AG04450 (cell line): ENCODE data around the gene METTL13. TPM values are rescaled to one million over a fixed set of nuclear protein-coding genes. Genes with fewer than 3 reads are reported as not detected.

Source experiments
- CTCF ChIA-PET: fragments of 300-600, 350-600 bp; formaldehyde crosslinking; extraction: SDS; loops from one replicate; lab custom pipeline; 2022; ENCODE audit warnings: antibody characterized with exemption, inconsistent platforms; lab: Charles Lee
- POLR2A ChIA-PET: fragments of 350-600 bp; formaldehyde crosslinking; extraction: SDS; loops from one replicate; lab custom pipeline; 2021; ENCODE audit warnings: antibody characterized with exemption, inconsistent platforms; lab: Yijun Ruan, JAX
- DNase-seq: peaks from one replicate; pipeline ENCODE4 v3.0.0-alpha.2; 2011; ENCODE audit warnings: low read depth, low spot score
- H3K27ac ChIP-seq: one replicate; pipeline ENCODE4 v1.5.1; 2012; ENCODE audit warnings: low read depth, low read length, control low read depth
- H3K27me3 ChIP-seq: one replicate; pipeline ENCODE4 v1.6.0; 2012; ENCODE audit warnings: low read length; ENCODE audit not compliant: control insufficient read depth, insufficient read depth
- H3K4me3 ChIP-seq: 2 replicates; pipeline ENCODE4 v1.5.1; 2011; ENCODE audit warnings: mild to moderate bottlenecking, low read depth, low read length, control low read depth
- H3K9me3 ChIP-seq: 2 replicates; pipeline ENCODE4 v1.5.1; 2012; ENCODE audit warnings: low read length; ENCODE audit not compliant: control insufficient read depth, insufficient read depth
- CTCF ChIP-seq: IDR thresholded peaks from 2 replicates; pipeline ENCODE4 v1.5.1; 2011; ENCODE audit warnings: low read depth, low read length, control low read depth, inconsistent platforms
- polyA minus RNA-seq: library from RNA; depleted of rRNA, polyadenylated mRNA; stranded (reverse); fragments of >200 nt; gene quantifications from 2 replicates; pipeline ENCODE4 v1.2.3, GENCODE V29; 2011; rRNA and poly(A)+ RNA removed
- polyA plus RNA-seq: library from polyadenylated mRNA; depleted of rRNA; stranded (reverse); fragments of >200 nt; gene quantifications from 2 replicates; pipeline ENCODE4 v1.2.3, GENCODE V29; 2011; rRNA removed

Gene METTL13
- polyA plus RNA-seq (32.0 and 32.9 TPM in 2 replicates), polyA minus RNA-seq (31.4 and 31.8 TPM in 2 replicates)

- peak within 1 kb of the TSS; percentile 86 for H3K27ac ChIP-seq
- no peaks in the 10 kb centered on the region for H3K27me3 ChIP-seq
- H3K4me3 ChIP-seq: peak within 1 kb of the TSS; percentile 99
- TF ChIP-seq CTCF: no peak
- CTCF ChIA-PET: interaction anchor here (1.0 to 1.5 kb wide), 5 partner anchors 19 to 204 kb away, joined by 4 to 8 read pairs (median 5); no protein-coding TSS in a partner anchor
- no peaks in the 10 kb centered on the region for H3K9me3 ChIP-seq
- peak; percentile 98 for DNase-seq
- POLR2A ChIA-PET: interaction anchor here (0.7 to 3.8 kb wide), 3 partner anchors 27 to 751 kb away, joined by 3 to 50 read pairs (median 3); partner anchors contain the start of gene VAMP4
Observed at GRCh38 chr1:171781176-171781875, at the start of gene METTL13. Gene METTL13 (plus strand): TSS chr1:171781660. CDS start chr1:171781968, 308 bp downstream.

DNA sequence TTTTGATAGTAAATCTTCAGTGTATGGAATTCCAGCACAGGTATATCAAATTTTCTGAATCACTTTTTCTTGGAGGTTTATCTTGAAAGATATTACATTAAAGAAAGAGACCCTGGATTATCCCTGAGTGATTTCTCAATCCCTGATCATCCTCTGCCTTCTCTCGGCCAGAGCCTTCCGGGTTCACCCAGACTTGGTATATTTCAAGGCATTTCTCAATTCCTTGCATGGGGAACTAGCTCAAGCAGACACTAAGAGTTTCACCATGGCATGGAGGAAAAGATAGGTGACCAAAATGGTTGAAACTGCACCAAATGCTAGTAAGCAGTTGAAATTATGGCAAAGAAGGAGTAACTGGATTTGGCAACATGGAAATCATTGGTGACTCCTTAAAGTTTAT is 45.3 kb upstream of the METTL13 start:
- H3K9me3 ChIP-seq: no peaks in the 10 kb centered on the region
- H3K27me3 ChIP-seq: no peaks in the 10 kb centered on the region
- ChIA-PET CTCF (interaction anchor here (1.5 to 5.4 kb wide), 3 partner anchors 19 to 249 kb away, joined by 5 to 41 read pairs (median 12); no protein-coding TSS in a partner anchor), POLR2A (no interaction called here)
- no peak for DNase-seq
- TF ChIP-seq CTCF: no peak
- no peak overlapping the region for H3K4me3 ChIP-seq
- no peak overlapping the region for H3K27ac ChIP-seq

DNA sequence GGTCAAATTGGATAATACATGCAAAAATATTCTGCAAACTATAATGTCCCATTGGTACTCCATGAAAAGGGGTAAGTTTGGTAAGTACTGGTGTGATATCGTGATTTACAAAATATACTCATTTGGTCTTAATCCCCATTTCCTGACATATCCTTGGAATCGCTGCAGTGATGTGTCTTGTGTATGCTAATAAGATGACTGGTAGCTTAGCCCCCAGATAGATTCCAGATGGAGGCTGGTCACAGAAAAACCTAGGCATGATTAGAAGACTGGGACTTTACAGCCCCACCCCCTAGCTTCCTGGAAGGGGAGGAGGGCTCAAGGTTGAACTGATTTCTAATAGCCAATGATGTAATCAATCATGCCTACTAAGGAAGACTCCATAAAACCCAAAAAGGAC is 42.5 kb upstream of the METTL13 start:
- no peaks in the 10 kb centered on the region for H3K27me3 ChIP-seq
- no peak for DNase-seq
- ChIA-PET CTCF (interaction anchor here (0.6 to 5.4 kb wide), 5 partner anchors 11 to 246 kb away, joined by 3 to 41 read pairs (median 4); no protein-coding TSS in a partner anchor), POLR2A (no interaction called here)
- no peak for TF ChIP-seq CTCF
- no peaks in the 10 kb centered on the region for H3K9me3 ChIP-seq
- no peak overlapping the region for H3K4me3 ChIP-seq
- no peak overlapping the region for H3K27ac ChIP-seq

DNA sequence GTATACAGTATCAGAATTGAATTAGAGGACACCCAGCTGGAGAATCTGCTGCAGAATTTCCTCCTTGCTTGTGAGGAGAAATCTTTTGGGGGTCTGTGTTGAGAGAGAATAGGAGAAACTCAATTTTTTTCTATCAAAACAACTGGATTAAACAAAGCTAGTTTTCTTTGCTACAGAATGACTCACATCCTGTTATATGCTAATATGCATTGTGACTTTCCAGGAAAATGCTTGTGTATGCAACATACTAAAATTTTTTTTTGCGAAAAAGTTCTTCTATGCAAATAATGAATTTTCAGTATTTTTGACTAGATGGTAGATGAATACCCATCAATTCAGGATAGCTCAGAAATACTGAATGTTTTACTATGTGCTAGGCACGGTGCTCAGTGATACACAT is 41.8 kb upstream of the METTL13 start:
- Histone ChIP-seq H3K27ac (no peak overlapping the region), H3K4me3 (no peak overlapping the region; the same call in 1 of the 2 replicates), H3K27me3 (no peaks in the 10 kb centered on the region), H3K9me3 (no peaks in the 10 kb centered on the region)
- CTCF ChIA-PET: interaction anchor here (1.0 to 5.4 kb wide), 2 partner anchors 23 to 63 kb away, joined by 4 to 41 read pairs; no protein-coding TSS in a partner anchor
- TF ChIP-seq CTCF: no peak
- no peak for DNase-seq
- POLR2A ChIA-PET: interaction anchor here (4.9 kb wide), 1 partner anchor 42 kb away, joined by 50 read pairs; the partner anchor contains the start of gene METTL13
